Activated CD4-positive, alpha-beta T cell treated with anti-CD3 and anti-CD28 coated beads for 1 hour (primary cell): Measurements from ENCODE around the gene CASKIN2.
A peak's percentile ranks its signal among the peaks of the same experiment; 100 is the strongest.
"Not testable (repeated sequence)": the region's sequence is repeated elsewhere in the genome, so short reads cannot be mapped to it uniquely, and the experiment has no call there.

Source experiments
- DNase-seq: peaks from one replicate; pipeline ENCODE4 v3.0.0-alpha.2; 2020

The CASKIN2 gene

GRCh38 chr17:75459590-75460267 is 55.6 kb downstream of the CASKIN2 start:
- no peak for DNase-seq

GRCh38 chr17:75459246-75459589 is 56.1 kb downstream of the CASKIN2 start:
- DNase-seq: no peak

- DNase-seq: no peak
Observed at GRCh38 chr17:75457047-75457654, 58.2 kb downstream of the CASKIN2 start.

DNA sequence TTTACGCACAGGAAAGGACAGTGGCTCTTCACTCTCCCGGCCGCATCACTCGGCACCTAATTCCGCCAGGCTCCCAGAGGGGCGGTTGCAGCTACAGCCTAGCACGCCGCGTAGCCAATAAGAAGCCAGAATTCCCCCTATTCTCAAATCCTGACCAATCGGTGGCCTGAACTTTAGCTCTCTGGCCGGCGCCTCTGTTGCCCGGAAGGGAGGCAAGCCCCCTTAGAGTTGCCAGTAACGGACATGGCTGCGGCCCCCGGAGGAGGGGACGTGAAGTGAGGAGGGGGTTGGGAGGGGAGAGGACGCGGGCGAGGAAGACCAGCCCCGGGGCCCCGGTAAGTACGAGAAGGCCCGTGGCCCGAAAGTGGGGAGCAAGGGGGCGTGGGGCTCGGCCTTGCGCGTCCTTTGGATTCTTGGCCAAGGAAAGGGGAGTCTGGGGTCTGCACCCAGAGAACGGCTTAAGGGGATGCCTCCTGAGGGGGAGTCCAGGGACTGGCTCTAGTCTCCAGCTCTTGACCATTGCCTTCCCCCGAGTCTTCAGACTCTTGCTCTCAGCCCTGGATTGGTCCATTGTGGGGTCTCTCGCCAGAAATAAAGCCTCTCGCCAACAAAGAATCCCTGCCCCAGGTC is 58.8 kb downstream of the CASKIN2 start, which contains the start of gene TMEM94:
TSS of gene TMEM94 (plus strand) at position 219 of the 630 bp plus-strand sequence. CDS start 15,271 bp downstream, outside the sequence.
- peak; percentile 87 for DNase-seq

DNA sequence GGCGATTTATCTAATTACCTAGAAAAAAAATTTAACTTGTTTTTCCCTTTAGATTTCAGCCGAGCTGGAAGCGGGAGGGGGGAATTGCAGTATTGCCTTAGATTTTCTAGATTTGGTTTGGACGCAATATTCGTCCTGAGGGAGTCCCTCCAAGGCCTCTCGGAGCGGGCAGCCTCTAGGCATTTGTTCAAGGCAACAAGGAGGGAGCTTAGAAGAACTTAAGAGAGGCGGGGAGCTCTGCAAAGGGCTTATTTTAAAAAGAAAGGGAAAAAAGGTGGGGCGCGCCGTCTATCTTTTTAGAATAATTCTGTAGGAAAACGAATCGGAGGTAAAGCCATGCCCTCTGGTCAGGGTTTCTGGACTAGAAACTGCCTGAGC is 59.3 kb downstream of the CASKIN2 start:
- DNase-seq: no peak

DNA sequence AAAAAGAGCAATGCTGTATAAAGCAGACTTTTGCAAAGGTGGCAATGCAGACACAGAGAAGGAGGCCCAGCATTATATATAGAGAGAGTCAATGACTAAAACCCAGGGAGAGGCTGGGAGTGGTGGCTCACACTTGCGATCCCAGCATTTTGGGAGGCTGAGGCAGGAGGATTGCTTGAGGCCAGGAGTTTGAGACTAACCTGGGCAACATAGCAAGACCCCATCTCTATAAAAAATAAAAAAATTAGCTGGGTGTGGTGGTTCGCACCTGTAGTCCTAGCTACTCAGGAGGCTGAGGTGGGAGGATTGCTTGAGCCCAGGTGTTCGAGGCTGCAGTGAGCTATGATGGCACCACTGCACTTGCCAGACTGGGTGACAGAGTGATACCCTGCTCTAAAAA is 60.7 kb downstream of the CASKIN2 start:
- not testable (repeated sequence) for DNase-seq

- DNase-seq: no peak
Observed at GRCh38 chr17:75454193-75454592, 61.1 kb downstream of the CASKIN2 start.

DNA sequence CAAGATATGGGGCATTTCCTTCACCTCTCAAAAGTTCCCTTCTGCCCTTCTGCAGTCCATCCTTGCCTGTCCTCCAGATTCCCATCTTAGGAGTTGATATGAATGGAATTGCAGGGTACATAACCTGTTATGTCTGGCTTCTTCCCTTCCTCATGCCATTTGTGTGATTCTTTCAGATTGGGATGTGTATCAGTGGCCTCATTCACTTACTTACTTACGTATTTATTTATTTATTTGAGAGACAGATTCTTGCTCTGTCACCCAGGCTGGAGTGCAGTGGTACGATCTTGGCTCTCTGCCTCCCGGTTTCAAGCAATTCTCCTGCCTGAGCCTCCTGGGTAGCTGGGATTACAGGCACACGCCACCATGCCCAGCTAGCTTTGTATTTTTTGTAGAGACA is 65.1 kb downstream of the CASKIN2 start:
- DNase-seq: no peak
